Measurements from ENCODE around the gene ARHGEF40.

DNA sequence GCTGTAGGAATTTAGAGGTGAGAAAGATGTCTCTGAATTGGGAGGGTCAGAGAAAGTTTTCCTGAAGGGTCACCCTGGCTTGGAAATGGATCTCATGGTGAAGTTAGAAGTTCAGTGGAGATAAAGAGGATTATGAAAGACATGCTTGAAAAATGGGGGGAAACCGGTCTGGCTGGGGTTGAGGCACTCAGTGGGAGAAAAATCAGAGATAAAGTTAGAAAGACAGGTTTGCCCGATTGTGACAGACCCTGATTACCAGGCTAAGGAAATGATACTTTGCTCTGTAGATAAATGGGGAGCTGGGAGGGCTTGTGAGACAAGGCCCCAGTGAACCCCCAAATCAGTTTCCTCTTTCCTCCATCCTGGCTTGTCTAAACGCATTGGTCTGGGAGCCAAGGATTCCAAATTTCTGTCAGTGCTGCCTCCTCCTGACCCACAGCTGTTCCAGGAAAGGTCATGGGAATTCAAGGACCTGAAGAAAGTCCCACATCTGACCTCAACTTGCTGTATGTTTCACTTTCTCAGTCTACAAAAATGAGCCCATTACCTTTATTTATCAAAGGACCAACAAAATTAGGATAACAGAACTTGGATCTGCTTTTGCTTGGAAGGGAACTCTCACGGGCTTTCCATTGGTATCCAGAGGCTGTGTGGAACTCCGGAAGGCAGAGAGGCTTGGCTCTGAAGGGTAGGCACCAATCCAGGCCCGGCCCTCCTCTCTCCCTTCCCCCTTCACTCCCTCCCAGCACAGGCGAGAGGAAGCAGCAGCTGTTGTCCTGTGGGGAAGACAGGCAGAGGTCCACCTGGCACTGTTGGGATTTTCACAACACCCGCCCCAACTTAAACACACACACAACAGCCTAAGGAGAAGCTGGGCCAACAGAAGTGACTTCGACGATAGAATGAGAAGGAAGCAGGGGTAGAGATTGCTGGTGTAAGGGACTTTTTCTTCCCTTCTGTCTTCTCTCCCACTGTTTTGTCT is 31.4 kb upstream of the ARHGEF40 start:
- TF ChIP-seq POLR2A (IDR thresholded peaks at IDR 0.05), result peak; percentile 41 to 44
- TF ChIP-seq, protein P1, sequence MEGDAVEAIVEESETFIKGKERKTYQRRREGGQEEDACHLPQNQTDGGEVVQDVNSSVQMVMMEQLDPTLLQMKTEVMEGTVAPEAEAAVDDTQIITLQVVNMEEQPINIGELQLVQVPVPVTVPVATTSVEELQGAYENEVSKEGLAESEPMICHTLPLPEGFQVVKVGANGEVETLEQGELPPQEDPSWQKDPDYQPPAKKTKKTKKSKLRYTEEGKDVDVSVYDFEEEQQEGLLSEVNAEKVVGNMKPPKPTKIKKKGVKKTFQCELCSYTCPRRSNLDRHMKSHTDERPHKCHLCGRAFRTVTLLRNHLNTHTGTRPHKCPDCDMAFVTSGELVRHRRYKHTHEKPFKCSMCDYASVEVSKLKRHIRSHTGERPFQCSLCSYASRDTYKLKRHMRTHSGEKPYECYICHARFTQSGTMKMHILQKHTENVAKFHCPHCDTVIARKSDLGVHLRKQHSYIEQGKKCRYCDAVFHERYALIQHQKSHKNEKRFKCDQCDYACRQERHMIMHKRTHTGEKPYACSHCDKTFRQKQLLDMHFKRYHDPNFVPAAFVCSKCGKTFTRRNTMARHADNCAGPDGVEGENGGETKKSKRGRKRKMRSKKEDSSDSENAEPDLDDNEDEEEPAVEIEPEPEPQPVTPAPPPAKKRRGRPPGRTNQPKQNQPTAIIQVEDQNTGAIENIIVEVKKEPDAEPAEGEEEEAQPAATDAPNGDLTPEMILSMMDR (IDR thresholded peaks at IDR 0.05 in 4 of 5, conservative IDR thresholded peaks at IDR 0.05 in 1 of 5), result peak in 1 of 5 experiments; percentile 12
